Loucy (cell line): ENCODE data around the gene MYH6.

Experiments used
- H2AFZ ChIP-seq: fragments of 200-600 bp; sonication (generic); 2 replicates; pipeline ENCODE4 v1.6.0; 2016; ENCODE audit warnings: antibody characterized with exemption, mild to moderate bottlenecking, low read length, moderate library complexity
- H3F3A ChIP-seq: fragments of 200-600 bp; 2 replicates; pipeline ENCODE4 v1.6.0; 2016; ENCODE audit warnings: antibody characterized with exemption, low read depth, mild to moderate bottlenecking
- H3K27me3 ChIP-seq: fragments of 200-600 bp; sonication (generic); 2 replicates; pipeline ENCODE4 v1.6.1; 2014; ENCODE audit warnings: low read length, mild to moderate bottlenecking; ENCODE audit not compliant: insufficient read depth, poor library complexity, severe bottlenecking
- H3K36me3 ChIP-seq: fragments of 200-600 bp; sonication (generic); 2 replicates; pipeline ENCODE4 v1.6.1; 2016; ENCODE audit warnings: low read length; ENCODE audit not compliant: insufficient read depth
- H3K4me1 ChIP-seq: fragments of 200-600 bp; sonication (generic); 2 replicates; pipeline ENCODE4 v1.5.1; 2014; ENCODE audit warnings: low read length, mild to moderate bottlenecking; ENCODE audit not compliant: insufficient read depth, poor library complexity, severe bottlenecking
- H3K4me2 ChIP-seq: fragments of 200-600 bp; sonication (generic); 2 replicates; pipeline ENCODE4 v1.6.0; 2014; ENCODE audit warnings: antibody characterized with exemption, low read length, low read depth, mild to moderate bottlenecking; ENCODE audit not compliant: poor library complexity, severe bottlenecking
- H3K4me3 ChIP-seq: fragments of 200-600 bp; sonication (generic); 2 replicates; pipeline ENCODE4 v1.5.1; 2014; ENCODE audit warnings: low read length, mild to moderate bottlenecking, mixed read lengths; ENCODE audit not compliant: poor library complexity, severe bottlenecking
- H3K79me2 ChIP-seq: fragments of 200-600 bp; sonication (generic); 2 replicates; pipeline ENCODE4 v1.6.1; 2014; ENCODE audit warnings: low read length; ENCODE audit not compliant: insufficient read depth
- H3K9ac ChIP-seq: fragments of 200-600 bp; sonication (generic); 2 replicates; pipeline ENCODE4 v1.6.0; 2014; ENCODE audit warnings: mild to moderate bottlenecking, low read depth, low read length, moderate library complexity; ENCODE audit not compliant: poor library complexity, severe bottlenecking
- H3K9me2 ChIP-seq: fragments of 200-600 bp; sonication (generic); replicated peaks from 2 replicates; pipeline ENCODE4 v1.6.1; 2016; ENCODE audit warnings: low read depth, low read length, mixed read lengths
- H3K9me3 ChIP-seq: fragments of 200-600 bp; sonication (generic); 2 replicates; pipeline ENCODE4 v1.6.1; 2014; ENCODE audit warnings: mild to moderate bottlenecking, antibody characterized with exemption, low read length, low read depth; ENCODE audit not compliant: insufficient read depth
- H4K20me1 ChIP-seq: fragments of 200-600 bp; sonication (generic); 2 replicates; pipeline ENCODE4 v1.6.0; 2014; ENCODE audit warnings: antibody characterized with exemption, low read length, mild to moderate bottlenecking; ENCODE audit not compliant: insufficient read depth, poor library complexity, severe bottlenecking
- EZH2phosphoT487 ChIP-seq: fragments of 200-600 bp; IDR thresholded peaks from 2 replicates; pipeline ENCODE4 v1.6.1; 2018; ENCODE audit warnings: antibody characterized with exemption, mild to moderate bottlenecking, moderate library complexity, borderline replicate concordance
- TF ChIP-seq, protein P1 (sequence below): fragments of 200-600 bp; sonication (generic); conservative IDR thresholded peaks from 2 replicates; pipeline ENCODE4 v1.5.1; 2014; ENCODE audit warnings: mild to moderate bottlenecking, antibody characterized with exemption, low read length

MYH6 gene

DNA sequence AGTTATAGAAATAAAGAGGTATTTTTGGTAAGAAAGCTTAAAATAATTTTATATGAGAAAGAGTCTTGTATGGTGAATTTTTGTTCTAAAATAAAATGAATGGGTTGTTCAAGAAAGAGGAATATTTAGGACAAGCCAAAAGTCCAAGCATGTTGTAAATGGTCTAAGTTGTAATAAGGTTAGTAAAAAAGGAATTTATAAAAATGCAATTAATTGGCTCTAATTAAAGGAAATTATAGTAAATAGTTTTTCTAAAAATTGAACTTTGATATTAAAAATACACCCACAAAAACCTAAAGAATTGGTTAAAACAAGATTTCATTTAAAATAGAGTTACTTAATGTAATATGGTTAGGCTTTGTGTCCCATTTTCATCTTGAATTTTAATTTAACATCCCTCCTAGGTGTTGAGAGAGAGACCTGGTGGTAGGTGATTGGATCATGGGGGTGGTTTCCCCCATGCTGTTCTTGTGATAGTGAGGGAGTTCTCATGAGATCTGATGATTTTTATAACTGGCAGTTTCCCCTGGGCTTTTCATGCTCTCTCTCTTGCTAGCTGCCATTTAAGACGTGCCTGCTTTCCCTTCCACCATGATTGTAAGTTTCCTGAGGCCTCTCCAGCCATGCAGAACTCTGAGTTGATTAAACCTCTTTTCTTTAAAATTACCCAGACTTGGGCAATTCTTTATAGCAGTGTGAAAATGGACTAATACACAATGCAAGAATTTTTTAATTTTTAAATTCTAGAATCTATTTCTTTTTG is 68.4 kb downstream of the MYH6 start:
- peaks cover 4% of the 10 kb centered on the region; the same call in 1 of the 2 replicates for H3K9me3 ChIP-seq
- no peaks in the 10 kb centered on the region for H3K79me2 ChIP-seq
- H3K9me2 ChIP-seq, result no peaks in the 10 kb centered on the region
- H3K9ac ChIP-seq, result no peak overlapping the region
- no peaks in the 10 kb centered on the region for H3K4me1 ChIP-seq
- TF ChIP-seq EZH2phosphoT487, result no peak
- TF ChIP-seq, protein P1, sequence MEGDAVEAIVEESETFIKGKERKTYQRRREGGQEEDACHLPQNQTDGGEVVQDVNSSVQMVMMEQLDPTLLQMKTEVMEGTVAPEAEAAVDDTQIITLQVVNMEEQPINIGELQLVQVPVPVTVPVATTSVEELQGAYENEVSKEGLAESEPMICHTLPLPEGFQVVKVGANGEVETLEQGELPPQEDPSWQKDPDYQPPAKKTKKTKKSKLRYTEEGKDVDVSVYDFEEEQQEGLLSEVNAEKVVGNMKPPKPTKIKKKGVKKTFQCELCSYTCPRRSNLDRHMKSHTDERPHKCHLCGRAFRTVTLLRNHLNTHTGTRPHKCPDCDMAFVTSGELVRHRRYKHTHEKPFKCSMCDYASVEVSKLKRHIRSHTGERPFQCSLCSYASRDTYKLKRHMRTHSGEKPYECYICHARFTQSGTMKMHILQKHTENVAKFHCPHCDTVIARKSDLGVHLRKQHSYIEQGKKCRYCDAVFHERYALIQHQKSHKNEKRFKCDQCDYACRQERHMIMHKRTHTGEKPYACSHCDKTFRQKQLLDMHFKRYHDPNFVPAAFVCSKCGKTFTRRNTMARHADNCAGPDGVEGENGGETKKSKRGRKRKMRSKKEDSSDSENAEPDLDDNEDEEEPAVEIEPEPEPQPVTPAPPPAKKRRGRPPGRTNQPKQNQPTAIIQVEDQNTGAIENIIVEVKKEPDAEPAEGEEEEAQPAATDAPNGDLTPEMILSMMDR, result no peak
- no peaks in the 10 kb centered on the region for H3K36me3 ChIP-seq
- H2AFZ ChIP-seq, result no peak overlapping the region
- H3F3A ChIP-seq, result no peaks in the 10 kb centered on the region
- H4K20me1 ChIP-seq, result no peaks in the 10 kb centered on the region
- H3K27me3 ChIP-seq, result no peaks in the 10 kb centered on the region
- H3K4me2 ChIP-seq, result no peak overlapping the region
- no peak overlapping the region for H3K4me3 ChIP-seq

DNA sequence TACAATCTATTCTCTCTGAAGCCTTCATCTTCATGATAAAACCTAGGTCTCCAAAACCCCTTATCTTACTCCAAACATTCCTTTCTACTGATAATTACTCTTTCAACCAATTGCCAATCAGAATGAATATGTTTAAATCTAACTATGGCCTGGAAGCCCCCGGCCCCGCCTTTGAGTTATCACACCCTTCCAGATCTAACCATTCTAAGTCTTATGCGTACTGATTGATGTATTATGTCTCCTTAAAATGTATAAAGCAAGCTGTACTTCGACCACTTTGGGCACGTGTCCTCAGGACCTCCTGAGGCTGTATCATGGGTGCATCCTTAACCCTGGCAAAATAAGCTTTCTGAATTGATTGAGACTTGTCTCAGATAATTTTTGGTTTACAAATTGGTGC is 72.5 kb downstream of the MYH6 start:
- H3F3A ChIP-seq, result no peaks in the 10 kb centered on the region
- H2AFZ ChIP-seq, result no peak overlapping the region
- H3K4me1 ChIP-seq, result no peaks in the 10 kb centered on the region
- peaks cover 4% of the 10 kb centered on the region; the same call in 1 of the 2 replicates for H3K9me3 ChIP-seq
- H3K9ac ChIP-seq, result no peak overlapping the region
- H4K20me1 ChIP-seq, result no peaks in the 10 kb centered on the region
- H3K4me2 ChIP-seq, result no peak overlapping the region
- no peak overlapping the region for H3K4me3 ChIP-seq
- H3K9me2 ChIP-seq, result no peaks in the 10 kb centered on the region
- H3K79me2 ChIP-seq, result no peaks in the 10 kb centered on the region
- no peak for TF ChIP-seq EZH2phosphoT487
- TF ChIP-seq, protein P1, result no peak
- no peaks in the 10 kb centered on the region for H3K27me3 ChIP-seq
- no peaks in the 10 kb centered on the region for H3K36me3 ChIP-seq
